HG02943 (cell line): ENCODE measurements around the gene TRIM61.
"Not testable (repeated sequence)": the region's sequence is repeated elsewhere in the genome, so short reads cannot be mapped to it uniquely, and the experiment has no call there.

Source experiments
- ATAC-seq: cut with Tn5 transposase; IDR thresholded peaks from one replicate; pipeline ENCODE4 v1.9.1; 2021; ENCODE audit warnings: mild to moderate bottlenecking, low read depth, moderate library complexity; ENCODE audit not compliant: unreplicated experiment

TRIM61 gene

DNA sequence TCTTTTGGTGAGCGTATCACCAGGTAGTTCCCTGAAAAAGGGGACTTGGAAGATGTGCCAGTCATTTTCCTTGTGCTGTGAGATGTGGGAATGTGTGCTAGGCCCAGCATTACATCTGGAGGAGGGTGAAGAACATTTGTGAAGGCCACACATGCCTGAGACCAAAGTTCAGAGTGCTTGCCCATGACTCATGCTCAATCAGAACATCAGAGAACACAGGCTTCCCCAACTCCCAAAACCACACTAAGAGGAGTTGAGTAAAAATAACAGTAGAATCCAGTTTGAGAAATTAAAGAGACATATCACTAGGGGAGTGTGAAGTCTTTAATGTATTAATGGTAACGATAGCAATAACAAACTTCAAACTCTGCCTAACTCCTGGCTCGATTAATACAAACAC, 18.0 kb downstream of the TRIM61 start:
- ATAC-seq, result not testable (repeated sequence)

DNA sequence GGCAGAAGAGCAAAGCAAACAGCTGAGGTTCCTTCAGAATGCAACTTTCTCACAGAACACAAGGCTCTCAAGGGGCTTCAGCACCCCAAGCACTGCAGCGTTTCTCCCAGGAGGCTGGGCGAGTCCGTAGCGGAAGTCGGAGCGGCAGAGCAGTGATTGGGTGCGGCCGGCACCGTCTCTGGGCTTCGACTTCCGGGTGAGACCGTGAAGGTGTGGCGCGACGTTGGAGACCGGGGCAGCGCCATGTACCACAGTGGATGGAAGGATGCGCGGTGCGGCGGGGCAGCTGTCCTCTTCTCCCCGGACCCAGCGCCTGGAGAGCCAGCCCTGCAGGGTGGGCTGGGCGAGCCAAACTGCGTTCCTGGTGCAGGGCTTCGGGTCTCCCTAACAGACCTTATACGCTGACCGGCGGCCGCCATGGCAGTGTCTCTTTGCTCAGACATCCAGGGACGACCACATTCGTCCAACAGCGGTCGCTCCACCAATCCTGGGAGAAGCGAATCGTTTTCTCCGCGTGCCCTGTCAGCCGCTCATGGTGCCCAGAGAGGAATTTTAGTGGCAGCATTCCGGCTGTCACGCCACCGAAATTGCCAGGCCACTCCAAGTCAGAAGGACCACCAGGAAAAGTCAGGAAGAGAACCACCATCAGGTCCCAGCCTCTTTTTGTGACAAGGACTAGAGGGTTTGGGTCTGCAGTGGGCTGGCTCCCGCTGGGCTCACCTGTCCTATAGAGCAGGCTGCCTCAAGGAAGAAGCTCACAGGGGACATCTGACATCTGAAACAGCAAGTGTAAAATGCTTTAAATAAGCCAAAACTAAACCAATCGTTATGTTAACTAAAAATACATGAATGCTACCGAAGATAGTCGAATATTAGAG, 20.5 kb downstream of the TRIM61 start:
- ATAC-seq, result peak; percentile 100

DNA sequence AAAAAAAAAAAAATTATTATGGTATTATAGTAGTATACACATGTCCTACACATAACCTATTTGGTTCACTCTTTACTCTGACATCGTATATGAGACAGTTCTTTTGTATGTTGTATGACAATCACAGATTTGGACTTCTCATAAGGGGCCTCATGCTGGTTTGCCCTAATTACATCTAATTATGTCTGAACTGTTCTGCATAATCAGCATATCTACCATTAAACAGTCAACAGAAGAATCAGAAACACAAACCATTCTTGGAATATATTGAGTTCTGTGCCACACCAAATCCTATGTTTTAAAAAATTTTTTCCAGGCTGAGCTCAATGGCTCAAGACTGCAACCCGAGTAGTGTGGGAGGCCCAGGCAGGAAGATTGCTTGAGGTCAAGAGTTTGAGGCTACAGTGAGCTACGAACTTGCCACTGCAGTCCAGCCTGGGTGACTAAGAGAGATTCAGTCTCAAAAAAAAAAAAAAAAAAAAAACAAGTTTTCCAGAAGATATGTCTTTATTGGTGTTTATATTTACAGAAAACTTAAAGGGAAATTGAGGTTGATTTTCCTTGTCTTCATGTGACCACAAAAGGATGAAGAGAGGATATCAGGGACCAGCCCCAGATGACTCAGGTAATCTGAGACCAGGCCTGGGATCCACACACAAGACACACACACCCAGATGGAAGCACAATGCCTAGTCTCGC, 22.2 kb downstream of the TRIM61 start:
- ATAC-seq, result no peak

DNA sequence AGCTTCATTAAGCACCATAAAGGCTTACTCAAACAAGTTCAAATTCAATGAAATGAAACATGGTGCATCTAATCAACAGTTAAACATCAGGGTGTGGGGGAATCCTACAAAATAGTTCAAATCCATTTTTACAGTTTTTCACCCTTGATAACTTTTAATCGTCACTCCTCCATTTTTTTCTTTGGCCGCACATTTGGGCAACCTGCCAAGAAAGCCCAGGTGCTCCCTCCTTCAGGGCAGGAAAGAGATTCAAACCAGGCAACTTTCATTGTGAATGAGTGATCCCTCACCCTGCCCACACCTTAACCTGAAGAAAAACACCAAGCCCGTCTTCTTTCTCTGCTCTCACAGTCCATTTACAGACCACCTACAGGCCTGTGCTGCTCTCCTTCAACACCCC, 24.9 kb downstream of the TRIM61 start:
- ATAC-seq, result no peak

DNA sequence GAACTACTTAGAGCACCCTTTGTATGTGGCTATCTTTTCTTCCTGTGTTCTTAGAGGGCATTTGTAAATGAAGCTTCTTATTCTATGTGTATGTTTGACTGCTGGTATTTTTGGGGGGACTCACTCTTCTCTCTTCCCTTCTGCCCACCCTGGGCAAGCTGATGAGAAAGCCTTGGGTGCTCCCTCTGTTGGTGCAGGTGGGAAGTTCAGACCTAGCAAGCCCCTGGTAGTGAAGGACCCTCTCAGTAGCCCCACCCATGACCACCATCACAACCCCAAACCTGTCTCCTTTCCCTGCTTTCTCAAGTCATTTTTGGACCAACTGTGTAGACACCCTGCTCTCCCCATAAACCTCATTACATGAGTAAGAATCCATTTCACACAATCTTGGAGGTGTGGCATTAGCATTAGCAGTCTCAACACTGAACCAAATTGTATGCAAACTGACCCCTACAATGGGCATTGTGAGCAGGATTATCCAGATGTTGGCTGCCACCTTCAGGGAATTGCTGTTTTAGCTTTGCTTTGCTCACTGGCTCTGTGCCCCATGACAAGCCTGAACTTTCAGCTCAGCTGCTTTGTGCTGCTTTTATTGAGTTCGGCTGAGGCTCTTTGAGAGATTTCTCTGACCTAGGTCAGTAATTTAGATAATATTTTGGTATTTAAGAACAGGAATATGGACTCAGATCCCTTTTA, 27.9 kb downstream of the TRIM61 start:
- ATAC-seq, result no peak

DNA sequence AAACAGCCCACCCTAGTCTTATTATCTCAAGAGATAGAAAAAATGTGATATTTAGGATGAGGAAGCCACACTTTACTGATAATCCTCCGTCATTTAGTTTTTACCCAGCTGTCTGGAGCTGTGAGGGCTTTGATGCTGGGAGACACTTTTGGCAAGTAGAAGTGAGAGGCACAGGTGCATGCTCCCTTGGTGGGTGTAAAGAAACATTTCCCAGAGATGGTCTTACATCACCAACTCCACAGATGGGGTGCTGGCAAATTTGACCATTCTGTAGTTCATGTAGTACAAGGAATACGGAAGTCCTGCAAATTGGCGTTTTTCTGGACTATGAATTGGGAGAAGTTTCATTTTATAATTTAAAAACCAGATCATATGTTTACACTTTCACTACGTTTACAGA, 28.5 kb downstream of the TRIM61 start:
- ATAC-seq, result no peak

DNA sequence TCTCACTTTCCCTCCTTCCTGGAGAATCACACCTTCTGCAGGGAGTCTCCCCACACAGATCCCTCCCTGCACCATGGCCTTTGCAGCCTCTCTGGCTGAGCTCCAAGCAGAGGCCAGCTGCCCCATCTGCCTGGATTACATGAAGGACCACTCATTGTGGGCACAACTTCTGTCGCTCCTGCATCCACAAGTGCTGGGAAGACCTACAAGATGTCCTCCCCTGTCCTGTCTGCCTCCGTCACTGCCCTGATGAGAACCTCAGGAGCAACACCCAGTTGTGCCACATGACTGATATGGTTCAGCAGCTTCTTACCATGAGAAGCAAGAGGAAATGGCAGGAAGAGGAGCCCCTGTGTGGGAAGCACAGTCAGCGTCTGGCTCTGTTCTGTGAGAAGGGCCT, 29.5 kb downstream of the TRIM61 start:
- ATAC-seq, result not testable (repeated sequence)

DNA sequence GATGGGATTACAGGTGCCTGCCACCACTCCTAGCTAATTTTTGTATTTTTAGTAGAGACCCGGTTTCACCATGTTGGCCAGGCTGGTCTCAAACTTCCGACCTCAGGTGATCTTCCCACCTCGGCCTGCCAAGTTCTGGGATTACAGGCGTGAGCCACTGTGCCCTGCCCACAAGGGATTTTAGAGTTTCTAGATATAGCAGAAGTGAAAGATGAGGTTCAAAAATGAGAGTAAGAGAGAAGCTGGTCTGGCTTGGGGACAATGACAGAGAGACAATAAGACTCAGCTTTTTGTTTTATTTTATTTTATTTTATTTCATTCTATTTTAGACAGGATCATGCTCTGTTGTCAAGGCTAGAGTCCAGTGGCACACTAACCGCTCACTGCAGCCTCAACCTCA, 30.6 kb downstream of the TRIM61 start:
- no peak for ATAC-seq

DNA sequence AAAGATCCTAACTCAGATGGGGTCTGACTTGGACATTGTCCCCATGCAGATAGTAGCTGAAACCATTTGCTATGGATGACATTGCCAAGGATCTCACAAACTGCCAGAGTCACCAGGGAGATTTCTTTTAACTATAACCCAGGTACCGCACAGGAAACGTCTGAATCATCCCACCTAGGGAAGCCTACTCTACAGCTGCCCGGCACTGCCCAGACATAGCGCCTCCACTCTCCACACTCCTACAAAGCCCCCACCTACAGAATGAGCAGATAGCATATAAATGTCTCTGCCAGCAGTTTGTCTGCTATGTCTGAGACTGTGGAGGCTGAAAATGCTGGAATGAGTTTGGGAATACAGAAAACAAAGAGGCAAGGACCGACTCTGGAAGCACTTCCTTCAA, 32.3 kb downstream of the TRIM61 start:
- no peak for ATAC-seq

DNA sequence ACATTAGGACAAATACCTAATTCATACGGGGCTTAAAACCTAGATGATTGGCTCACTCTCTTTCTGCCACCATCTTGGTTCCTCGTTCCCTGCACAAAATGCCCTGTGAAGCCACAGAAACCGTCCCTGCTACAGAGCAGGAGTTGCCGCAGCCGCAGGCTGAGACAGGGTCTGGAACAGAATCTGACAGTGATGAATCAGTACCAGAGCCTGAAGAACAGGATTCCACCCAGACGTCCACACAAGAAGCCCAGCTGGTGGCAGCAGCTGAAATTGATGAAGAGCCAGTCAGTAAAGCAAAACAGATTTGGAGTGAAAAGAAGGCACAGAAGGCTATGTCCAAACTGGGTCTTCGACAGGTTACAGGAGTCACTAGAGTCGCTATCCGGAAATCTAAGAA, 34.3 kb downstream of the TRIM61 start:
- no peak for ATAC-seq

DNA sequence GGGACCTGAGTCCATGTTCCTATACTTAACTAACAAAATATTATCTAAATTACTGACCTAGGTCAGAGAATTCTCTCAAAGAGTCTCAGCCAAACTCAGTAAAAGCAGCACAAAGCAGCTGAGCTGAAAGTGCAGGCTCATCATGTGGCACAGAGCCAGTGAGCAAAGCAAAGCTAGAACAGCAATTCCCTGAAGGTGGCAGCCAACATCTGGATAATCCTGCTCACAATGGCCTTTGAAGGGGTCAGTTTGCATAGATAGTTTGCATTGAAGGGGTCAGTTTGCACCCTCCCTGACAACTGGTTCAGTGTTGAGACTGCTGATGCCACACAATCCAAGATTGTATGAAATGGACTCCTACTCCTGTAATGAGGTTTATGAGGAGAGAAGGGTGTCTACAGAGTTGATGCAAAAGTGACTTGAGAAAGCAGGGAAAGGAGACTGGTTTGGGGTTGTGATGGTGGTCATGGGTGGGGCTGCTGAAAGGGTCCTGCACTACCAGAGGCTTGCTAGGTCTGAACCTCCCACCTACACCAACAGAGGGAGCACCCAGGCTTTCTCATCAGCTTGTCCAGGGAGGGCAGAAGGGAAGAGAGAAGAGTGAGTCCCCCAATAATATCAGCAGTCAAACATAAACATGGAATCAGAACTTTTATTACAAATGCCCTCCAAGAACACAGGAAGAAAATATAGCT, 39.7 kb downstream of the TRIM61 start:
- ATAC-seq, result peak; percentile 45

DNA sequence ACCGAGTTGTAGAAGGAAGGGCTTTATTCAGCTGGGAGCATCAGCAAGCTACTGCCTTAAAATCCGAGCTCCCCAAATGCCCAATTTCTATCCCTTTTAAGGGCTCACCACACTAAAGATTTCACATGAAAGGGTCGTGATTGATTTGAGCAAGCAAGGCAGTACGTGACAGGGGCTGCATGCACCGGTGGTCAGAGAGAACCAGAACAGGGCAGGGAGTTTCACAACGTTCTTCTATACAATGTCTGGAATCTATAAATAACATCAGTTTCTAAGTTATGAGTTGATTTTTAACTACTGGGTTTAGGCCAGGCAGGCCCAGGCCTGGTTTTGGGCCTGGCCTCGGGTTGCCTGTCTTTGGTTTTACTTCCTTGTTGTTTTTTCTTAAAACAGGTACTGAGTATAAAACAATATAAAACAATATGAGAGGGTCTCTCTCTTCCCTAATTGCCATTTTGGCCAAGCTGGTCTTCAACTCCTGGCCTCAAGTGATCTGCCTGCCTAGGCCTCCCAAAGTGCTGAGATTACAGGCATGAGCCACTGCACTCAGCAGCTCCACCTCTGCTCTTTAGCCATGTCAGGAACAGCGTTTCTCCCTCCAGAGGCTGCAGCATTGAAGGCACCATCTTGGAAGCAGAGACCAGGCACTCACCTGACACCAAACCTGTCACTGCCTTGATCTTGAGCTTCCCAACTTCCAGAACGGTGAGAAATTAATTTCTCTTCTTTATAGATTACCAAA, 41.4 kb downstream of the TRIM61 start:
- peak; percentile 56 for ATAC-seq

DNA sequence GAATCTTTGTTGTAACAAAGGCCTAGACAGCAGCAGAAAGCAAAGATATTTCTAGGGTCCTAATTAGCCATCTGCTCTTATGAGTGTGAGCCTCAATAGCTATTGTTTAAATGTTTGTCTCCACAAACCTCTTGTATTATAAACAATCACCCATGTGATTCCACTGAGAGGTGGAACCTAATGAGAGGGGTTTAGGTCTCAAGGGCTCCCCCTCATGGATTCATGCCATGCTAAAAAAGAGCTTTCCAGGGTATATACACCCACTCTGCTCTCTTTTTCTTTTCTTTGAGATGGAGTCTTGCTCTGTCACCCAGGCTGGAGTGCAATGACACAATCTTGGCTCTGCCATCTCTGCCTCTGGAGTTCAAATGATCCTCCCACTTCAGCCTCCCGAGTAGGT, 42.1 kb downstream of the TRIM61 start:
- peak; percentile 69 for ATAC-seq

DNA sequence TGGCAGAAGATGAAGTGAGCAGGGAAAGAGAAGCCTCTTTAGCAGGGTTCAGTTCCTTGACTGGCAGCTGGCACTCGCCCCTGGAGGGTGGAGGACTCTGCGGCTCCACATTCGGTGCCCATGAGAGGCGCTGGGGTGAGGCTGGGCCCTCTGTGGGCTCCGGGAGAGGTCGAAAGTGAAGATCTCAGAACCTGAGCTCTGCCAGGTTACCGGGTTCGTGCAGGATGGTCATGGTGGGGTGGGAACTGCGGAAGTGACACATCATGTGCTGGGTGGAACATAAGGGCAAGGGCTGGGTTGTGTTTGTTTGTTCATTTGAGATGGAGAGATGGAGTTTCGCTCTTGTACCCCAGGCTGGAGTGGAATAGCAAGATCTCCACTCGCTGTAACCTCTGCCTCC, 44.2 kb downstream of the TRIM61 start:
- ATAC-seq, result no peak

DNA sequence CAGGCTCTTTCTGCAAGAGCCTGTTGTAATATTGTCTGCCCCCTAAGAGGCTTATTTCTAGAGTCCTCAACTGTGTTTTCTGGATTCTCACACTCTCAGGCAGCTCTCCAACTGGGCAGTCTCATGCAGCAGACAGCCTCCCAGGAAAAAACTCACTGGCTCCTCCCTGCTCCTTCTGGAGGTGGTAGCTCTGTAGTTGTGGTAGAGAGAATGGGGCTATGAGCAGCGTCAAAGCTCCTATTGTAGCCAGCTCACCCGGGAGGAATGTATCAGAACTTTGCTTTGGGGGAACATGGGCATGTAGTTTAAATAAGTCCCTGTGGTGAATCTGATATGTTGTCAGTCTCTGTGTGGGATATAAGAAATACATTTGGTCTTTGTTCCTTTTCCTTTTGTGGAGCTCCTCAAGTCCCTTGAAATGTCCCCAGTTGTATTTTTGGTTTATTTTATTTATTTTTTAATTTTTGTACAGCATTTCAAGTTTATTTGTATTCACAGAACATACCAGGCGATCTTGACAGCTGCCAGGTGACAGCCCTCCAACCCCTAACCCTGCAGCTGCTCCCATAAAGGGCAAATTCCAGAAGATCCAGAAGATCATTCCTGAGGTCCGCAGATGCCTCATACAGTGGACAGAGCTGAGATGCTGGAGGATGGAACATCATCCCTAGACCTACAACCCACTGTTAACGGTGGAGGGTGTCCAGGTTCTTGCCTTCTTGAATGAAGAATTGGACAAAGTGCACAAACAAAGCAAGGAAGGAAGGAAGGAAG, 45.7 kb downstream of the TRIM61 start:
- ATAC-seq, result no peak

DNA sequence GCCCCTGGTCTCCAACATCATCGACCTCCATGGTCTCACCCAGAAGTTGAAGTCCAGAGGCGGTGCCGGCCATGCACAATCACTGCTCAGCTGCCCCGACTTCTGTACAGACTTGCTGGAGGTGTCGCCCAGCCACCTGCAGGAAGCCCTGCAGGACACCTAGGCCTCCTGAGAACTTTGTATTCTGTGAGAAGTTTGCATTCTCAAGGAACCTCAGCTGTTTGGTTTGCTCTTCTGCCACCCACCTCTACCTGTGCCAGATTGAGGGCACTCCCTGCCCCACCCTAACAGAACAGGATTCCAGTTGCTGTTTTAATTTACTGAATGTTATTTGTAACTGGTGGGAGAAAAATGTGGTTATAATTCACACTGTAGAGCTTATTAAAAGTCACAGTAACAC, 46.8 kb downstream of the TRIM61 start:
- ATAC-seq, result no peak

DNA sequence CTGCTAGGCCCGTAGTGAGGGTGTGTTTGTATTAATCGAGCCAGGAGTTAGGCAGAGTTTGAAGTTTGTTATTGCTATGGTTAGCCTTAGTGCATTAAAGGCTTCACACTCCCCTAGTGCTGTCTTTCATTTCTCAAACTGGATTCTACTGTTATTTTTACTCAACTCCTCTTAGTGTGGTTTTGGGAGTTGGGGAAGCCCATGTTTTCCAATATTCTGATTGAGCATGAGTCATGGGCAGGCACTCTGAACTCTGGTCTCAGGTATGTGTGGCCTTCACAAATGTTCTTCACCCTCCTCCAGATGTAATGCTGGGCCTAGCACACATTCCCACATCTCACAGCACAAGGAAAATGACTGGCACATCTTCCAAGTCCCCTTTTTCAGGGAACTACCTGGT, 50.4 kb downstream of the TRIM61 start:
- ATAC-seq, result not testable (repeated sequence)

DNA sequence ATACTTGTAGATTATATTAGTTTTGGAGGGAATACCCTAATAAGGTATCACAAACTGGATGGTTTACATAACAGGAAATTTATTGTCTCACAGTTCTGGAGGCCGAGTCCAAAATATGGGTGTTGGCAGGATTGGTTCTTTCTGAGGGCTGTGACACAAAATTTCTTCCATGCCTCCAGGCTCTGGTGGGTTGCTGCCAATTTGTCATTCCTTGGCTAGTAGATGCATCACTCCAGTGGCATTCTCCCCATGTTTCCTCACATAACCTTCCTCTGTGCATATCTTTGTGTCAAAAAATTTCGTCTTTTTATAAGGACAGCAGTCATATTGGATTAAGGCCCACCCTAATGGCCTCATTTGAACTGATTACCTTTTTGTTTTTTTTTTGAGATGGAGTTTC, 51.2 kb downstream of the TRIM61 start:
- no peak for ATAC-seq

DNA sequence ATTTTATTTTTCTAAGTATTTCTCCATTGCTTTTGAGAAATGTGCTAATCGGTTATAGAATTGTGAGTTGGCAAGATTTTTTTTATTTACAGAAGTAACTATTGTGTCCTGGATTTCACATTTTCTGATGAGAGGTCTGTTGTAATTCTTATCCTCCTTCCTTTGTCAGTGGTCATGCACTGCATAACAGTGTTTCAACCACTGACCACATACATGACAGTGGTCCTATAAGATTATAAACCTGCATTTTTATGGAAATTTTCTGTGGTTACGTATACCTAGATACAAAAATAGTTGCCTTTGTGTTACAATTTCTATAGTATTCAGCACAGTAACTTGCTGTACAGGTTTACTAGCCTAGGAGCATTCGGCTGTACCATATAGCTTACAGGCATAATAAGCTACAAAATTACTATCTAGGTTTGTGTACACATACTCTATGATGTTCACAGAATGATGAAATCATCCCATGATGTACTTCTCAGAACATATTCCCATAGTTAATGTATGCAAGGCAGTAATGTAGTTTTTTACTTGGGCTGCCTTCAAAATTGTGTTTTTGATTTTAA, 52.7 kb downstream of the TRIM61 start:
- ATAC-seq, result no peak
